ENCODE measurements around the gene ADCY5. TPM values are rescaled to one million over a fixed set of nuclear protein-coding genes. Genes with fewer than 3 reads are reported as not detected.

Gene ADCY5
- total RNA-seq, 1 donor from 2014 or later: not detected

DNA sequence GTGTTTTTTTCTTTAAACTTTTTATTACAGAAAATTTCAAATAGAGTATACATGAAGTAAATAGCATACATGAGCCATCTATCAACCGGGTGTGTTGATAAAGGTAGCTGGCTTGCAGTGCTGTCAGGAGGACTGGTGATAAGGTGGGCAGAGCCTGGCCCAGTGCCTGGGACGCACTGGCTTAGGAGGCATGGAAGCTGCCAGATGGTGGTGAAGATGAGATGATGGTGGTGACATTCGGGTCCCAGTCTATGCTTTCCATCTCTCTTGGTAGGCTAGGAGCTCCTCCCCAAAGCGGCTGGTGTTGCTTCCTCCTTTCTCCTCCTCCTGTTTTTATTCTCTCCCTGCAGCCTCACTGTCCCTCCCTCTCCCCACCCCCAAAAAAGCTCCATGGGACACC, 101.7 kb downstream of the ADCY5 start:
- DNase-seq (ENCODE audit: low read depth) (no peak), FAIRE-seq (no peak)
- TF ChIP-seq, protein P1, sequence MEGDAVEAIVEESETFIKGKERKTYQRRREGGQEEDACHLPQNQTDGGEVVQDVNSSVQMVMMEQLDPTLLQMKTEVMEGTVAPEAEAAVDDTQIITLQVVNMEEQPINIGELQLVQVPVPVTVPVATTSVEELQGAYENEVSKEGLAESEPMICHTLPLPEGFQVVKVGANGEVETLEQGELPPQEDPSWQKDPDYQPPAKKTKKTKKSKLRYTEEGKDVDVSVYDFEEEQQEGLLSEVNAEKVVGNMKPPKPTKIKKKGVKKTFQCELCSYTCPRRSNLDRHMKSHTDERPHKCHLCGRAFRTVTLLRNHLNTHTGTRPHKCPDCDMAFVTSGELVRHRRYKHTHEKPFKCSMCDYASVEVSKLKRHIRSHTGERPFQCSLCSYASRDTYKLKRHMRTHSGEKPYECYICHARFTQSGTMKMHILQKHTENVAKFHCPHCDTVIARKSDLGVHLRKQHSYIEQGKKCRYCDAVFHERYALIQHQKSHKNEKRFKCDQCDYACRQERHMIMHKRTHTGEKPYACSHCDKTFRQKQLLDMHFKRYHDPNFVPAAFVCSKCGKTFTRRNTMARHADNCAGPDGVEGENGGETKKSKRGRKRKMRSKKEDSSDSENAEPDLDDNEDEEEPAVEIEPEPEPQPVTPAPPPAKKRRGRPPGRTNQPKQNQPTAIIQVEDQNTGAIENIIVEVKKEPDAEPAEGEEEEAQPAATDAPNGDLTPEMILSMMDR (IDR thresholded peaks at IDR 0.05; ENCODE audit: insufficient read depth, low read length, severe bottlenecking): no peak
- Histone ChIP-seq H3K4me3 (ENCODE audit: low read depth, low read length) (no peak overlapping the region), H3K27me3 (ENCODE audit: control insufficient read depth, insufficient read depth, low read length) (peaks cover 12% of the 10 kb centered on the region), H3K36me3 (ENCODE audit: control insufficient read depth, insufficient read depth, low read length) (no peaks in the 10 kb centered on the region)

DNA sequence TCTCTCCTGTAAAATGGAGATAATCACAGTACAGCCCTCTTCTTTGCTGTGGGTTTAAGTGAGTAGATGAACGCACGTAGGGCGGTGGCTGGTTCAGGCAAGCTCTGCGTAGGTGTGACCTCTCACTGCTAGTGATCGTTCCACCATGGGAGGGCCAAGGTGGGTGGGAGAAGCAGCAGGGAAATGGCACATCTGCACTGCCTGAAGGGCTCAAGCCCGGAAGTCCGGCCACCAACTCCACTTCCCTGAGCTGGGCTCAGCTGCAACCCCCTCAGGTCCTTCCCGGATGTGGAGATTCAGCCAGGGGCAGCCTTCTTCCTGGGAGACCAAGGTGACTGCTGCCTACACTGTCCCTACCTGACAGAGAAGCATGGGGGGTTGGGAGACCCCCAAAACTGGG, 102.9 kb downstream of the ADCY5 start:
- no peak for FAIRE-seq

DNA sequence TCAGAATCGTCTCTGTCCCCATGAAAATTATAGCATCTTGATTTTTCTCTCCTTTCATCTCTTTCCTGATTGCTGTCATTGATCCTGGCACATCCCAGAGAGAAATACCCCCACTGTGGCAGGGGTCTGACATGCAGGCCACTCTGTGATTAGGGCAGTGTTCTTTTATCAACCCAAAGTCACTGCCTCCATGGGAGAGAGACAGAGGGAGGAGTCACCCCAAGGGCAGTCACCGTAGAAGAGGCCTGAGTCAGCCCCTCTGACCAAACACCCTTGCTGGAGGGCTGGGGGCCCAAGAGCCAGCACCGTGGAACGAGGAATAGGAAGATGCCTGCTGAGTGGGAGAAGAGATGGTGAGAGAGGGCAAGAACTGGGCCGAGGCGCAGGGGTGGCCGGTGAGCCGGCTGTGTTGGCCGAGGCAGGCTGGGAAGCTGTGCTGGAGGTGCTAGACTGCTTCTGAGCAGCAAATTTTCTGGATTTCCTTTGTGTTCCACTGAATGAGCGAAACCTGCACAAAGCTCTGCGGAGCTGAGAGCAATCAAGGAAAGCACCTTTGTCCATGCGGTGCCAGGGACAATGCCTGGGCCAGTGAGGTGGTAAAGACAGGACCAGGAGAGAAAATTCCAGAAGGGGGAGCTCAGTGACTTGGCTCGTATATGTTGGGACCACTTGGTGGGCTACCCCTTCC, 103.8 kb downstream of the ADCY5 start:
- TF ChIP-seq, protein P1 (IDR thresholded peaks at IDR 0.05; ENCODE audit: insufficient read depth, low read length, severe bottlenecking): no peak
- peaks cover 12% of the 10 kb centered on the region for H3K27me3 ChIP-seq (ENCODE audit: control insufficient read depth, insufficient read depth, low read length)
- FAIRE-seq: no peak
- DNase-seq (ENCODE audit: low read depth): no peak
- H3K4me3 ChIP-seq (ENCODE audit: low read depth, low read length): no peak overlapping the region
- H3K36me3 ChIP-seq (ENCODE audit: control insufficient read depth, insufficient read depth, low read length): no peaks in the 10 kb centered on the region

More for the DNA sequence above, 102.9 kb downstream of the ADCY5 start:
- H3K36me3 ChIP-seq (ENCODE audit: control insufficient read depth, insufficient read depth, low read length): no peaks in the 10 kb centered on the region
- no peak for DNase-seq (ENCODE audit: low read depth)
- no peak overlapping the region for H3K4me3 ChIP-seq (ENCODE audit: low read depth, low read length)
- TF ChIP-seq, protein P1 (IDR thresholded peaks at IDR 0.05; ENCODE audit: insufficient read depth, low read length, severe bottlenecking): no peak
- peaks cover 12% of the 10 kb centered on the region for H3K27me3 ChIP-seq (ENCODE audit: control insufficient read depth, insufficient read depth, low read length)

GRCh38 chr3:123344175-123344906, 104.5 kb downstream of the ADCY5 start:
- H3K4me3 ChIP-seq (ENCODE audit: low read depth, low read length): no peak overlapping the region
- FAIRE-seq (no peak), DNase-seq (ENCODE audit: low read depth) (no peak)
- H3K27me3 ChIP-seq (ENCODE audit: control insufficient read depth, insufficient read depth, low read length): peaks cover 8% of the 10 kb centered on the region
- no peaks in the 10 kb centered on the region for H3K36me3 ChIP-seq (ENCODE audit: control insufficient read depth, insufficient read depth, low read length)
- TF ChIP-seq, protein P1 (IDR thresholded peaks at IDR 0.05; ENCODE audit: insufficient read depth, low read length, severe bottlenecking): no peak

GRCh38 chr3:123343296-123344174, 105.4 kb downstream of the ADCY5 start:
- Histone ChIP-seq H3K36me3 (ENCODE audit: control insufficient read depth, insufficient read depth, low read length) (no peaks in the 10 kb centered on the region), H3K4me3 (ENCODE audit: low read depth, low read length) (no peak overlapping the region), H3K27me3 (ENCODE audit: control insufficient read depth, insufficient read depth, low read length) (peaks cover 5% of the 10 kb centered on the region)
- TF ChIP-seq, protein P1 (IDR thresholded peaks at IDR 0.05; ENCODE audit: insufficient read depth, low read length, severe bottlenecking): no peak
- FAIRE-seq (no peak), DNase-seq (ENCODE audit: low read depth) (no peak)

Data from bronchial epithelial cell (primary cell).